ENCODE measurements around the gene RSPO4. TPM values are rescaled to one million over a fixed set of nuclear protein-coding genes. Genes with fewer than 3 reads are reported as not detected.

The RSPO4 gene
- total RNA-seq, 1 donor from 2014 or later, result not detected

Other genes with a start within 250 kb of the RSPO4 start
- gene SLC52A3, start 233.8 kb downstream of the RSPO4 start, total RNA-seq, result not detected in 2 replicates
- 16.8 and 17.4 TPM in 2 replicates for gene FAM110A, start 168.6 kb downstream of the RSPO4 start, total RNA-seq
- 0.07 TPM in 1 of 2 replicates, not detected in the other for gene ANGPT4, start 86.0 kb downstream of the RSPO4 start, total RNA-seq
- 107 and 114 TPM in 2 replicates for gene PSMF1, start 116.3 kb upstream of the RSPO4 start, total RNA-seq
- 2.7 and 3.3 TPM in 2 replicates for gene TMEM74B, start 182.7 kb upstream of the RSPO4 start, total RNA-seq
- 0.18 and 0.23 TPM in 2 replicates for gene C20orf202, start 201.1 kb upstream of the RSPO4 start, total RNA-seq
- gene RAD21L1, start 223.7 kb upstream of the RSPO4 start, total RNA-seq, result not detected in 2 replicates